Heart left ventricle (tissue), 13 donors: ENCODE measurements around the gene PPM1M.

ENCODE experiments used
- POLR2A ChIP-seq, 2 donors: fragments of 450-650 bp; IDR thresholded peaks; one replicate each; pipeline ENCODE4 v1.6.1; 2017; ENCODE audit warnings: antibody characterized with exemption in 2 of 2, mild to moderate bottlenecking in 2 of 2, moderate library complexity in 2 of 2
- TF ChIP-seq, protein P1 (sequence below), 12 donors: fragments of 200-600 bp; sonication (generic) in 4 of 12; IDR thresholded peaks; one replicate each; pipeline versions ENCODE4 v1.5.0 to v1.8.0; 2018 to 2022; ENCODE audit warnings: antibody characterized with exemption in 12 of 12, mild to moderate bottlenecking in 5 of 12
- donor health status: ischemic (EF 13 %, LVEDD 7.1; RV severe dilation, severe dysfunction).
- donor health status: DM: no; HTN: yes; CAD: no.
- donor health status: DM: no; HTN: no; CAD: no.
- donor health status: ischemic (EF 25% LVEDD 6.9; RV normal size, moderate dysfunction).
- donor health status: ischemic (EF 25% LVEDD 5.7; RV mildly dilated, moderate dysfunction).
- donor health status: ischemic (EF 35%, LVEDD 5.7; RV mildly dilated, moderate dysfunction).
- donor health status: nonischemic (EF 11% LVEDD 7.7; RV severe dilation, severe dysfunction).
- donor health status: DM: yes; HTN: yes; CAD: no.
- donor health status: PGD.
- donor health status: ischemic (EF 29% LVEDD 5.4; RV normal size, mild dysfunction).
- donor health status: nonischemic (EF 23%, LVEDD 6.1; RV moderate dilation, normal function).

DNA sequence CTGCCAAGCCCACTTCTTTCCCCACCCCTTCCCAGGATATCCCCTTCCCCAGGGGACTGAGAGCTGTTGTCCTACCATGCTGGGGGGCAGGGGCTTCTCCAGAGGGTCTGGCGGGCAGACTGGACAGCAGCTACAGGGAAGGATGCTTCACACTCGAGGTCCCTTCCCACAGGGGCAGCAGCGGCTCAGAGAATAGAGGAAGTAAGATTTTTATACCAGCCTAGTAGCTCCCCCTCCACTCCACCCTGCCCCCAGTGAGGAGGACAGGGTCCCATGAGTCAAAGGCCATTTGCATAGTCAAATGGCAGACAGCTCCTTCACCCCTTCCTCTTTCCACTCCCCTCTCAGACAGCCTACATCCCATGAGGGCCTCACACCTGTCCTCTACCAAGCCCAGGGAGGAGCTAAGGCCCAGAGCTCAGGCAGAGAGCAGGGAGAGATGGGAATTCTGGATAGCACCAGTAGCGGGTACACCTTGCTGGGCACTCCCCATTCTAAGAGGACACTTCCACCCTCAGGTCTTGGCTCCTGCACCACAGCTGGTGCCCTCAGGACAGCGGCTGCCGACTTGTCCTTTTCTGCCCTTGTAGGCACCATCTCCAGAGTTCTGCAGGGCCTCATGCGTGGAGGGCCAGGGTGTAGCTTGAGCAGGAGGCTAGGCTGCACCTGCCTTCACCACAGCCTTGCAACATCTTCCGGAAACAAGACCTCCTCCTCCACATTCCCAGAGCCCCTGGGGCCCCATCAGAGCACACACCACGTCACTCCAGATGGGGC lies 19.9 kb upstream of the PPM1M start, which contains the start of gene TLR9:
- TF ChIP-seq, protein P1, sequence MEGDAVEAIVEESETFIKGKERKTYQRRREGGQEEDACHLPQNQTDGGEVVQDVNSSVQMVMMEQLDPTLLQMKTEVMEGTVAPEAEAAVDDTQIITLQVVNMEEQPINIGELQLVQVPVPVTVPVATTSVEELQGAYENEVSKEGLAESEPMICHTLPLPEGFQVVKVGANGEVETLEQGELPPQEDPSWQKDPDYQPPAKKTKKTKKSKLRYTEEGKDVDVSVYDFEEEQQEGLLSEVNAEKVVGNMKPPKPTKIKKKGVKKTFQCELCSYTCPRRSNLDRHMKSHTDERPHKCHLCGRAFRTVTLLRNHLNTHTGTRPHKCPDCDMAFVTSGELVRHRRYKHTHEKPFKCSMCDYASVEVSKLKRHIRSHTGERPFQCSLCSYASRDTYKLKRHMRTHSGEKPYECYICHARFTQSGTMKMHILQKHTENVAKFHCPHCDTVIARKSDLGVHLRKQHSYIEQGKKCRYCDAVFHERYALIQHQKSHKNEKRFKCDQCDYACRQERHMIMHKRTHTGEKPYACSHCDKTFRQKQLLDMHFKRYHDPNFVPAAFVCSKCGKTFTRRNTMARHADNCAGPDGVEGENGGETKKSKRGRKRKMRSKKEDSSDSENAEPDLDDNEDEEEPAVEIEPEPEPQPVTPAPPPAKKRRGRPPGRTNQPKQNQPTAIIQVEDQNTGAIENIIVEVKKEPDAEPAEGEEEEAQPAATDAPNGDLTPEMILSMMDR (IDR thresholded peaks at IDR 0.05), result no peak
- TF ChIP-seq POLR2A (IDR thresholded peaks at IDR 0.05), result no peak
